ENCODE results near the gene FKBP14.
"Not testable (repeated sequence)": the region's sequence is repeated elsewhere in the genome, so short reads cannot be mapped to it uniquely, and the experiment has no call there.

FKBP14 gene

GRCh38 chr7:29961611-29962010 lies 64.9 kb downstream of the FKBP14 start:
- not testable (repeated sequence) for FAIRE-seq; DNase-seq (ENCODE audit: low spot score)
